GM12878 (cell line): ENCODE data around the gene MEGF11.

ENCODE experiments used
- DPF2 ChIP-seq: fragments of 450-650 bp; IDR thresholded peaks from 2 replicates; pipeline ENCODE4 v1.6.1; 2017; ENCODE audit warnings: mild to moderate bottlenecking
- NR2C2 ChIP-seq: IDR thresholded peaks from 2 replicates; pipeline ENCODE4 v1.6.1; 2011; ENCODE audit warnings: borderline replicate concordance, low read depth; ENCODE audit not compliant: control insufficient read depth, insufficient read length
- POLR2A ChIP-seq: IDR thresholded peaks from 2 replicates; pipeline ENCODE4 v1.6.1; 2011; ENCODE audit warnings: low read depth, mild to moderate bottlenecking, low read length
- POLR2AphosphoS5 ChIP-seq: IDR thresholded peaks from 2 replicates; pipeline ENCODE4 v1.6.1; 2011; ENCODE audit warnings: mild to moderate bottlenecking, low read length, inconsistent platforms
- POU2F2 ChIP-seq: IDR thresholded peaks from 3 replicates; pipeline ENCODE4 v1.6.1; 2011; ENCODE audit warnings: low read depth, mild to moderate bottlenecking, low read length, borderline replicate concordance
- RB1 ChIP-seq: fragments of 450-650 bp; formaldehyde crosslinking; IDR thresholded peaks from 2 replicates; pipeline ENCODE4 v1.6.1; 2017; ENCODE audit warnings: mild to moderate bottlenecking, borderline replicate concordance
- TAF1 ChIP-seq: IDR thresholded peaks from 2 replicates; pipeline ENCODE4 v1.6.1; 2011; ENCODE audit warnings: mild to moderate bottlenecking, low read depth, low read length, borderline replicate concordance
- TCF7 ChIP-seq: IDR thresholded peaks from 2 replicates; pipeline ENCODE4 v1.6.1; 2014; ENCODE audit warnings: antibody characterized with exemption, borderline replicate concordance
- ZNF274 ChIP-seq: IDR thresholded peaks from one replicate; pipeline ENCODE4 v1.8.0; 2011; ENCODE audit not compliant: insufficient read length, insufficient read depth
- TF ChIP-seq, protein P1 (sequence below), 3 experiments: IDR thresholded peaks in 2 of 3; conservative IDR thresholded peaks in 1 of 3; 2 replicates each; pipeline ENCODE4 v1.5.1; 2011; ENCODE audit warnings: low read depth in 3 of 3, low read length in 3 of 3, mild to moderate bottlenecking in 3 of 3, control low read depth in 2 of 3, moderate library complexity in 2 of 3, inconsistent platforms in 1 of 3, mixed read lengths in 1 of 3; ENCODE audit not compliant: control insufficient read depth in 2 of 3, insufficient read depth in 1 of 3; ENCODE audit errors: extremely low read depth in 1 of 3
- TF ChIP-seq, protein P2 (sequence below): fragments of 150-350 bp; IDR thresholded peaks from 2 replicates; pipeline ENCODE4 v1.6.1; 2016; ENCODE audit warnings: low read depth, low read length
- TF ChIP-seq, protein P3 (sequence below): IDR thresholded peaks from 2 replicates; pipeline ENCODE4 v1.6.1; 2012; ENCODE audit warnings: mild to moderate bottlenecking, low read depth, low read length

DNA sequence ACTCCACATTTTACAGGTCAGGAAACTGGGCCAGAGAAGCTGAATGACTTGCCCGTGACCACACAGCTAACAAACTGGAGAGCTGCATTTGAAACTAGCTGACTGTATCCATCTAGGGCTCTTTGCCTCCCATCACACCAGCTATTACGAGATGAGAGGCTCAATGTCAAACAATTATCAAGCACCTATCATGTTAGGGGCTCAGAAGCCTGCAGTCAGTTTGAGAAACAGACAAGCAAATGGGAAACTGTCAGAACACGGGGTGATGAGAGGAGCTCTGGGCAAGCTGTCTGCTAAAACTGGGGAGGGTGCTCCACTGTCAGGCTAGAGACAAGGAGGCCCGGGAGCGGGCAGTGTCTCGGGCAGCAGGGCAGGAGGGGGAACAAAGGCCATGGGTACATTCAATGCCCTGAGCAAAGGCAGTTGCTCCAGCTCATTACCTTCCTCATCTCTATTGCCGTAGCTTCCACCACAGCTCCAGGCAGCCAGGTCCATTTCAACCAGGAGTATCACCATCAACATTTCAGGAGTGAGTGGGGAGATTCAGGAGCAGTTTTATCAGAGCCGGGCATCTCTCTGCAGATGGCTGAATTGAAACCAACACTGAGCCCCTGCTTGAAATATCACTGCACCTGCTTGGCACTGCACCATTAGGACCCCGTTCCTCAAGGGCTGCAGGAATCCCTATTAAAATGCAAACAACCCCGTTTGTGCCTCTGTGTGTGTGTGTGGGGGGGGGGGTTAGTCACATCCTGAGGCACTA is 261.6 kb downstream of the MEGF11 start:
- no peak for TF ChIP-seq ZNF274
- TF ChIP-seq, protein P1, sequence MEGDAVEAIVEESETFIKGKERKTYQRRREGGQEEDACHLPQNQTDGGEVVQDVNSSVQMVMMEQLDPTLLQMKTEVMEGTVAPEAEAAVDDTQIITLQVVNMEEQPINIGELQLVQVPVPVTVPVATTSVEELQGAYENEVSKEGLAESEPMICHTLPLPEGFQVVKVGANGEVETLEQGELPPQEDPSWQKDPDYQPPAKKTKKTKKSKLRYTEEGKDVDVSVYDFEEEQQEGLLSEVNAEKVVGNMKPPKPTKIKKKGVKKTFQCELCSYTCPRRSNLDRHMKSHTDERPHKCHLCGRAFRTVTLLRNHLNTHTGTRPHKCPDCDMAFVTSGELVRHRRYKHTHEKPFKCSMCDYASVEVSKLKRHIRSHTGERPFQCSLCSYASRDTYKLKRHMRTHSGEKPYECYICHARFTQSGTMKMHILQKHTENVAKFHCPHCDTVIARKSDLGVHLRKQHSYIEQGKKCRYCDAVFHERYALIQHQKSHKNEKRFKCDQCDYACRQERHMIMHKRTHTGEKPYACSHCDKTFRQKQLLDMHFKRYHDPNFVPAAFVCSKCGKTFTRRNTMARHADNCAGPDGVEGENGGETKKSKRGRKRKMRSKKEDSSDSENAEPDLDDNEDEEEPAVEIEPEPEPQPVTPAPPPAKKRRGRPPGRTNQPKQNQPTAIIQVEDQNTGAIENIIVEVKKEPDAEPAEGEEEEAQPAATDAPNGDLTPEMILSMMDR (IDR thresholded peaks at IDR 0.05 in 2 of 3, conservative IDR thresholded peaks at IDR 0.05 in 1 of 3; ENCODE audit: control insufficient read depth in 2 of 3, extremely low read depth in 1 of 3, insufficient read depth in 1 of 3, low read depth in 3 of 3, low read length in 3 of 3), result no peak
- TF ChIP-seq RB1, result no peak
- no peak for TF ChIP-seq DPF2
- TF ChIP-seq NR2C2, result no peak
- TF ChIP-seq POLR2A, result no peak
- no peak for TF ChIP-seq TAF1
- TF ChIP-seq, protein P2, sequence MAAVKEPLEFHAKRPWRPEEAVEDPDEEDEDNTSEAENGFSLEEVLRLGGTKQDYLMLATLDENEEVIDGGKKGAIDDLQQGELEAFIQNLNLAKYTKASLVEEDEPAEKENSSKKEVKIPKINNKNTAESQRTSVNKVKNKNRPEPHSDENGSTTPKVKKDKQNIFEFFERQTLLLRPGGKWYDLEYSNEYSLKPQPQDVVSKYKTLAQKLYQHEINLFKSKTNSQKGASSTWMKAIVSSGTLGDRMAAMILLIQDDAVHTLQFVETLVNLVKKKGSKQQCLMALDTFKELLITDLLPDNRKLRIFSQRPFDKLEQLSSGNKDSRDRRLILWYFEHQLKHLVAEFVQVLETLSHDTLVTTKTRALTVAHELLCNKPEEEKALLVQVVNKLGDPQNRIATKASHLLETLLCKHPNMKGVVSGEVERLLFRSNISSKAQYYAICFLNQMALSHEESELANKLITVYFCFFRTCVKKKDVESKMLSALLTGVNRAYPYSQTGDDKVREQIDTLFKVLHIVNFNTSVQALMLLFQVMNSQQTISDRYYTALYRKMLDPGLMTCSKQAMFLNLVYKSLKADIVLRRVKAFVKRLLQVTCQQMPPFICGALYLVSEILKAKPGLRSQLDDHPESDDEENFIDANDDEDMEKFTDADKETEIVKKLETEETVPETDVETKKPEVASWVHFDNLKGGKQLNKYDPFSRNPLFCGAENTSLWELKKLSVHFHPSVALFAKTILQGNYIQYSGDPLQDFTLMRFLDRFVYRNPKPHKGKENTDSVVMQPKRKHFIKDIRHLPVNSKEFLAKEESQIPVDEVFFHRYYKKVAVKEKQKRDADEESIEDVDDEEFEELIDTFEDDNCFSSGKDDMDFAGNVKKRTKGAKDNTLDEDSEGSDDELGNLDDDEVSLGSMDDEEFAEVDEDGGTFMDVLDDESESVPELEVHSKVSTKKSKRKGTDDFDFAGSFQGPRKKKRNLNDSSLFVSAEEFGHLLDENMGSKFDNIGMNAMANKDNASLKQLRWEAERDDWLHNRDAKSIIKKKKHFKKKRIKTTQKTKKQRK, result no peak
- TF ChIP-seq, protein P3, sequence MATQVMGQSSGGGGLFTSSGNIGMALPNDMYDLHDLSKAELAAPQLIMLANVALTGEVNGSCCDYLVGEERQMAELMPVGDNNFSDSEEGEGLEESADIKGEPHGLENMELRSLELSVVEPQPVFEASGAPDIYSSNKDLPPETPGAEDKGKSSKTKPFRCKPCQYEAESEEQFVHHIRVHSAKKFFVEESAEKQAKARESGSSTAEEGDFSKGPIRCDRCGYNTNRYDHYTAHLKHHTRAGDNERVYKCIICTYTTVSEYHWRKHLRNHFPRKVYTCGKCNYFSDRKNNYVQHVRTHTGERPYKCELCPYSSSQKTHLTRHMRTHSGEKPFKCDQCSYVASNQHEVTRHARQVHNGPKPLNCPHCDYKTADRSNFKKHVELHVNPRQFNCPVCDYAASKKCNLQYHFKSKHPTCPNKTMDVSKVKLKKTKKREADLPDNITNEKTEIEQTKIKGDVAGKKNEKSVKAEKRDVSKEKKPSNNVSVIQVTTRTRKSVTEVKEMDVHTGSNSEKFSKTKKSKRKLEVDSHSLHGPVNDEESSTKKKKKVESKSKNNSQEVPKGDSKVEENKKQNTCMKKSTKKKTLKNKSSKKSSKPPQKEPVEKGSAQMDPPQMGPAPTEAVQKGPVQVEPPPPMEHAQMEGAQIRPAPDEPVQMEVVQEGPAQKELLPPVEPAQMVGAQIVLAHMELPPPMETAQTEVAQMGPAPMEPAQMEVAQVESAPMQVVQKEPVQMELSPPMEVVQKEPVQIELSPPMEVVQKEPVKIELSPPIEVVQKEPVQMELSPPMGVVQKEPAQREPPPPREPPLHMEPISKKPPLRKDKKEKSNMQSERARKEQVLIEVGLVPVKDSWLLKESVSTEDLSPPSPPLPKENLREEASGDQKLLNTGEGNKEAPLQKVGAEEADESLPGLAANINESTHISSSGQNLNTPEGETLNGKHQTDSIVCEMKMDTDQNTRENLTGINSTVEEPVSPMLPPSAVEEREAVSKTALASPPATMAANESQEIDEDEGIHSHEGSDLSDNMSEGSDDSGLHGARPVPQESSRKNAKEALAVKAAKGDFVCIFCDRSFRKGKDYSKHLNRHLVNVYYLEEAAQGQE, result no peak
- TF ChIP-seq TCF7, result no peak
- no peak for TF ChIP-seq POU2F2
- no peak for TF ChIP-seq POLR2AphosphoS5
